Measurements from ENCODE around the gene CRMP1.

Gene CRMP1

DNA sequence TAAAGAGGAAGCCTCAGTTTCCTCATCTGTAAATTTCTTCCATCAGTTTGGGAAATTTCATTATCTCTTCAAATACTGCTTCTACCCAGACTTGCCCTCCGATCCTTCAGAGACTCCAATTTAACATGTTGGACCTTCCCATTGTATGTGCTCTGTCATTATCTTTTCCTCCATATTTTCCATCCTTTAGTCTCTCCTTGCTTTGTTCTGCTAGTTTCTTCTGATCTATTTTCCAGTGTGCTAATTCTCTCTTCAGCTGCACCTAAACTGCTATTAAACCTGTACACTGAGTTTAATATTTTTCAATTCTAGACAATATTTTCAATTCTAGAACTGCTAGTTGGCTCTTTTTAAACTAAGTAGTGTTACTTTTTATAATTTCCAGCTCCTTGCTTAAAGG lies 116.4 kb downstream of the CRMP1 start:
- H3K36me3 ChIP-seq (ENCODE audit: insufficient read depth, low read length): no peaks in the 10 kb centered on the region
- peaks cover 7% of the 10 kb centered on the region; the same call in 1 of the 2 replicates for H3K9me3 ChIP-seq (ENCODE audit: insufficient read depth, low read depth, low read length)
- no peak overlapping the region for H2AFZ ChIP-seq (ENCODE audit: low read length)
- H3K79me2 ChIP-seq (ENCODE audit: insufficient read depth, low read length): no peaks in the 10 kb centered on the region
- no peaks in the 10 kb centered on the region for H3K27me3 ChIP-seq (ENCODE audit: insufficient read depth, low read length, poor library complexity, severe bottlenecking)
- no peak for TF ChIP-seq CTCF (conservative IDR thresholded peaks at IDR 0.05; ENCODE audit: low read length)
- TF ChIP-seq EZH2phosphoT487 (IDR thresholded peaks at IDR 0.05; ENCODE audit: borderline replicate concordance): no peak
- no peaks in the 10 kb centered on the region for H3K4me1 ChIP-seq (ENCODE audit: insufficient read depth, low read length, poor library complexity, severe bottlenecking)
- H3K4me3 ChIP-seq (ENCODE audit: low read length, poor library complexity, severe bottlenecking): no peak overlapping the region
- no peaks in the 10 kb centered on the region for H3F3A ChIP-seq (ENCODE audit: low read depth)
- H4K20me1 ChIP-seq (ENCODE audit: insufficient read depth, low read length, poor library complexity, severe bottlenecking): no peaks in the 10 kb centered on the region
- no peak overlapping the region for H3K4me2 ChIP-seq (ENCODE audit: low read depth, low read length, poor library complexity, severe bottlenecking)
- H3K9ac ChIP-seq (ENCODE audit: low read depth, low read length, poor library complexity, severe bottlenecking): no peak overlapping the region
- H3K9me2 ChIP-seq (replicated peaks; ENCODE audit: low read depth, low read length): no peaks in the 10 kb centered on the region

DNA sequence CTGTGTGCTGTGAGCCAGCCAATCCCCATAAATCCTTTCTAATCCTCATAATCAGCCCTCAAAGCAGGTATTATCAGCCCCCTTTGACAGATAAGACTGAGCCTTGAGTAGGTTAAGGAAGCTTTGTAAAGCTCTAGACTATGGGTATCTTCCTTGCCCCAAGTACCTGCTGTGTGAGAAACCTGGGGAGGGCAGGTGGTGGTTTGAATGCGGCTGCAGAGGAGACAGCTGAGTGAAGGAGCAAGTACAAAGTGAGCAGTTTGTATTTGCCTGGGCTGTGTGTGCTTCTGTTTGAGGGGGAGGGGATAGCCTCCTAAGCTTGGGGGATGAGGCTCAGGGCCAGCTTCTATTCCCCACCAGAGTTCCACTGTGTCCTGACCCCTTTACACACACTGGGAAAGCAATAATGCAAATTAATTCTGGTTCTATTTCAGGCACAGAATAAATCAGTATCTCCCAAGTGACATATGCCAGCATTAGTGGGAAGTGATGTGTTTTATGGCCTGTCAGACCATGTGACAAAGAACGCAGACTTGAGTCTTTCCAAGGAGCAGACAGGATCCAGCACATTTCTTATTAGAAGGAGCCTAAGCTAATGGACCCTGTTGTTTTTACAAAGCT lies 118.4 kb downstream of the CRMP1 start:
- H3K9me2 ChIP-seq (replicated peaks; ENCODE audit: low read depth, low read length): no peaks in the 10 kb centered on the region
- H3K36me3 ChIP-seq (ENCODE audit: insufficient read depth, low read length): no peaks in the 10 kb centered on the region
- peaks cover 15% of the 10 kb centered on the region; the same call in 1 of the 2 replicates for H3K9me3 ChIP-seq (ENCODE audit: insufficient read depth, low read depth, low read length)
- no peak overlapping the region for H3K4me3 ChIP-seq (ENCODE audit: low read length, poor library complexity, severe bottlenecking)
- no peak overlapping the region for H3K4me2 ChIP-seq (ENCODE audit: low read depth, low read length, poor library complexity, severe bottlenecking)
- no peak overlapping the region for H2AFZ ChIP-seq (ENCODE audit: low read length)
- no peaks in the 10 kb centered on the region for H3F3A ChIP-seq (ENCODE audit: low read depth)
- H3K27me3 ChIP-seq (ENCODE audit: insufficient read depth, low read length, poor library complexity, severe bottlenecking): no peaks in the 10 kb centered on the region
- H4K20me1 ChIP-seq (ENCODE audit: insufficient read depth, low read length, poor library complexity, severe bottlenecking): no peaks in the 10 kb centered on the region
- H3K4me1 ChIP-seq (ENCODE audit: insufficient read depth, low read length, poor library complexity, severe bottlenecking): no peaks in the 10 kb centered on the region
- H3K79me2 ChIP-seq (ENCODE audit: insufficient read depth, low read length): no peaks in the 10 kb centered on the region
- H3K9ac ChIP-seq (ENCODE audit: low read depth, low read length, poor library complexity, severe bottlenecking): no peak overlapping the region
- TF ChIP-seq CTCF (conservative IDR thresholded peaks at IDR 0.05; ENCODE audit: low read length) (no peak), EZH2phosphoT487 (IDR thresholded peaks at IDR 0.05; ENCODE audit: borderline replicate concordance) (no peak)

DNA sequence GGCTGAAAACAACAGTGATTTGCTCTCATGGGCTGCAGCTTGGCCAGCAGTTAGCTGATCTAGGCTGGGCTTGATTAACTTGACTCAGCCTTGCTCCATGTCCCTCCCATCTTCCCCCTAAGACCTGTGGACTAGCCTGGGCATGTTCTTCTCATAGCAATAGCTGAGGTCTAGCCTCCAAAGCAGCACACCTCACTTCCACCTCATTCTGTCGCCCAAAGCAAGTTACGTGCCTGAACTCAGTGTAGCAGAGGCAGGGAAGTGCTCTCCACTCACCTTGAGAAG lies 119.7 kb downstream of the CRMP1 start:
- Histone ChIP-seq H3K79me2 (ENCODE audit: insufficient read depth, low read length) (no peaks in the 10 kb centered on the region), H3K4me2 (ENCODE audit: low read depth, low read length, poor library complexity, severe bottlenecking) (no peak overlapping the region), H3K4me3 (ENCODE audit: low read length, poor library complexity, severe bottlenecking) (no peak overlapping the region), H4K20me1 (ENCODE audit: insufficient read depth, low read length, poor library complexity, severe bottlenecking) (no peaks in the 10 kb centered on the region), H3F3A (ENCODE audit: low read depth) (no peaks in the 10 kb centered on the region), H3K36me3 (ENCODE audit: insufficient read depth, low read length) (no peaks in the 10 kb centered on the region), H3K9ac (ENCODE audit: low read depth, low read length, poor library complexity, severe bottlenecking) (no peak overlapping the region), H3K9me2 (replicated peaks; ENCODE audit: low read depth, low read length) (no peaks in the 10 kb centered on the region), H3K9me3 (ENCODE audit: insufficient read depth, low read depth, low read length) (peaks cover 17% of the 10 kb centered on the region; the same call in 1 of the 2 replicates), H3K27me3 (ENCODE audit: insufficient read depth, low read length, poor library complexity, severe bottlenecking) (no peaks in the 10 kb centered on the region), H3K4me1 (ENCODE audit: insufficient read depth, low read length, poor library complexity, severe bottlenecking) (no peaks in the 10 kb centered on the region), H2AFZ (ENCODE audit: low read length) (no peak overlapping the region)
- TF ChIP-seq EZH2phosphoT487 (IDR thresholded peaks at IDR 0.05; ENCODE audit: borderline replicate concordance): no peak
- TF ChIP-seq CTCF (conservative IDR thresholded peaks at IDR 0.05; ENCODE audit: low read length): no peak

All from Loucy (cell line).